IMR-90 (cell line): Measurements from ENCODE around the gene HTATSF1.

ENCODE experiments used
- CEBPB ChIP-seq: IDR thresholded peaks from 2 replicates; pipeline ENCODE4 v1.6.1; 2012; ENCODE audit warnings: low read depth, low read length, improper control_type of control experiment
- CTCF ChIP-seq: conservative IDR thresholded peaks from 2 replicates; pipeline ENCODE4 v1.5.1; 2012; ENCODE audit warnings: mild to moderate bottlenecking, low read depth, low read length, improper control_type of control experiment
- NFE2L2 ChIP-seq: fragments of 150-350 bp; IDR thresholded peaks from 2 replicates; pipeline ENCODE4 v1.6.1; 2016; ENCODE audit warnings: low read depth, mild to moderate bottlenecking, low read length
- POLR2A ChIP-seq: IDR thresholded peaks from 2 replicates; pipeline ENCODE4 v1.6.1; 2012; ENCODE audit warnings: mild to moderate bottlenecking, low read depth, low read length
- RAD21 ChIP-seq: IDR thresholded peaks from 2 replicates; pipeline ENCODE4 v1.6.1; 2012; ENCODE audit warnings: low read length, improper control_type of control experiment
- SMC3 ChIP-seq: fragments of 150-350 bp; IDR thresholded peaks from 2 replicates; pipeline ENCODE4 v1.6.1; 2016; ENCODE audit warnings: low read depth, mild to moderate bottlenecking, antibody characterized with exemption, low read length, moderate library complexity
- TF ChIP-seq, protein P1 (sequence below): fragments of 150-350 bp; IDR thresholded peaks from 2 replicates; pipeline ENCODE4 v1.6.1; 2017; ENCODE audit warnings: mild to moderate bottlenecking, antibody characterized with exemption, low read length, low read depth
- TF ChIP-seq, protein P2 (sequence below): fragments of 150-350 bp; IDR thresholded peaks from 2 replicates; pipeline ENCODE4 v1.6.1; 2016; ENCODE audit warnings: low read depth, mild to moderate bottlenecking, low read length, moderate library complexity, borderline replicate concordance

DNA sequence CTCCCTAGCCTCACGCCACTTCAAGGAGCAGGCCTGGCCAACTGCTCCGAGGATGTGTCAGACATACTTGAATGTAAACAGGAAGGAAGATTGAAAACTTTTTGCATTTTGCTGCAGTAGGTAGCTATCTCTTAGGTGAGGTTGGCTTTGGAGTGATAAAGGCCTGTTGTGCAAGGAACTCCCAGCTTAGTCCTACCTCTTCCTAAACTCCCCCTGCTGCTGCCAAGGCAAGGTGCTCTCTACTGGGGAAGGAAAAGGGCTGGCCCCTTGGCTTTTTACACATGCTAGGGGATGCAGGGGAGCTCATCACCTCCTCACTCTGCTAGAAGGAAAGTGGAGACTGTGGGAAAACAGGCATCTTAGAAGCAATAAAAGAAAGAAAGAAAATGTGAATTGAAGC lies 20.4 kb upstream of the HTATSF1 start:
- TF ChIP-seq SMC3 (no peak), RAD21 (no peak), CEBPB (no peak), CTCF (no peak), POLR2A (no peak), NFE2L2 (no peak)
- TF ChIP-seq, protein P1, sequence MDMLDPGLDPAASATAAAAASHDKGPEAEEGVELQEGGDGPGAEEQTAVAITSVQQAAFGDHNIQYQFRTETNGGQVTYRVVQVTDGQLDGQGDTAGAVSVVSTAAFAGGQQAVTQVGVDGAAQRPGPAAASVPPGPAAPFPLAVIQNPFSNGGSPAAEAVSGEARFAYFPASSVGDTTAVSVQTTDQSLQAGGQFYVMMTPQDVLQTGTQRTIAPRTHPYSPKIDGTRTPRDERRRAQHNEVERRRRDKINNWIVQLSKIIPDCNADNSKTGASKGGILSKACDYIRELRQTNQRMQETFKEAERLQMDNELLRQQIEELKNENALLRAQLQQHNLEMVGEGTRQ, result no peak
- TF ChIP-seq, protein P2, sequence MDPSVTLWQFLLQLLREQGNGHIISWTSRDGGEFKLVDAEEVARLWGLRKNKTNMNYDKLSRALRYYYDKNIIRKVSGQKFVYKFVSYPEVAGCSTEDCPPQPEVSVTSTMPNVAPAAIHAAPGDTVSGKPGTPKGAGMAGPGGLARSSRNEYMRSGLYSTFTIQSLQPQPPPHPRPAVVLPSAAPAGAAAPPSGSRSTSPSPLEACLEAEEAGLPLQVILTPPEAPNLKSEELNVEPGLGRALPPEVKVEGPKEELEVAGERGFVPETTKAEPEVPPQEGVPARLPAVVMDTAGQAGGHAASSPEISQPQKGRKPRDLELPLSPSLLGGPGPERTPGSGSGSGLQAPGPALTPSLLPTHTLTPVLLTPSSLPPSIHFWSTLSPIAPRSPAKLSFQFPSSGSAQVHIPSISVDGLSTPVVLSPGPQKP, result no peak
